ENCODE data around the gene FAM107B. TPM values are rescaled to one million over a fixed set of nuclear protein-coding genes. Genes with fewer than 3 reads are reported as not detected.
"Not testable (repeated sequence)": the region's sequence is repeated elsewhere in the genome, so short reads cannot be mapped to it uniquely, and the experiment has no call there.

Gene FAM107B
- total RNA-seq, 1 donor from 2014 or later: 82.8 TPM

DNA sequence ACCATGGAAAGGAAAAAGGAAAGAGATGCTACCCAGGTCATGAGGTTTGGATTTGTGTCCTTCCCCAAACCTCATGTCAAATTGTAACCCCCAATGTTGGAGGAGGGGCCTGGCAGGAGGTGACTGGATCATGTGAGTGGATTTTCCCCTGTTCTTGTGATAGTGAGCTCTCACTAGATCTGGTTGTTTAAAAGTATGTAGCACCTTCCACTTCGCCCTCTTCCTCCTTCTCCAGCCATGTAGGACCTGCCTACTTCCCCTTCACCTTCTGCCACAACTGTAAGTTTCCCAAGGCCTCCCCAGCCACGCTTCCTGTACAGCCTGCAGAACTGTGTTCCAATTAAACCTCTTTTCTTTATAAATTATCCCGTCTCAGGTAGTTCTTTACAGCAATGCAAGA, 113.9 kb downstream of the FAM107B start:
- no peak for DNase-seq

DNA sequence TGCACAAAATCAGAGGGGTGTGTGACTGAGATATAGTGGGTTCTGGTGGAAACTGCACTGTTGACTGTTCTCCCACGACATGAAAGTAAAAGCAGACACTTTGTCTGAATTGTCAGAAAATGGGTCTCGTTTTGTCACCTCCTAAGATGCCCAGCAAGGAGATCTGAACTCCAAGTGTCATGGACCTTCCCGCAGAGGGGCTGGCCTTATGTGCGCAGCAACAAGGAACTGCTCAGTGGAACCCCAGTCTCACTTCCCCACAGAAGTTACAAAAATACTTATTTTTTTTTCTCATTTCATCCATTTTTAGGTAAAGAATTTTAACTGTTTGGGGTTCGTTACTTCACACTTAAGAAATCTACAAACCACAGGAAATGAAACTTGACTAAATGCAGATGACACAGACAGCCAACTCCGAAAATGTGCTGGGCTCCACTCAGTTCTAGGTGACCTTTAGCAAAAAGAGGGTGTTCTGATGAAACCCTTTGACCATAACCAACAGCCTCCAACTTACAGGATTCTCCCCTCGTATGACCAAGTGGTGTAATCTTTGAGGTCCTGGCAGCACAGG, 115.0 kb downstream of the FAM107B start:
- DNase-seq: no peak

- not testable (repeated sequence) for DNase-seq
Measured at GRCh38 chr10:14659137-14659536, 115.6 kb downstream of the FAM107B start.

GRCh38 chr10:14658331-14659127, 116.2 kb downstream of the FAM107B start:
- no peak for DNase-seq

- no peak for DNase-seq
Measured at GRCh38 chr10:14656052-14656730, 118.5 kb downstream of the FAM107B start.

DNA sequence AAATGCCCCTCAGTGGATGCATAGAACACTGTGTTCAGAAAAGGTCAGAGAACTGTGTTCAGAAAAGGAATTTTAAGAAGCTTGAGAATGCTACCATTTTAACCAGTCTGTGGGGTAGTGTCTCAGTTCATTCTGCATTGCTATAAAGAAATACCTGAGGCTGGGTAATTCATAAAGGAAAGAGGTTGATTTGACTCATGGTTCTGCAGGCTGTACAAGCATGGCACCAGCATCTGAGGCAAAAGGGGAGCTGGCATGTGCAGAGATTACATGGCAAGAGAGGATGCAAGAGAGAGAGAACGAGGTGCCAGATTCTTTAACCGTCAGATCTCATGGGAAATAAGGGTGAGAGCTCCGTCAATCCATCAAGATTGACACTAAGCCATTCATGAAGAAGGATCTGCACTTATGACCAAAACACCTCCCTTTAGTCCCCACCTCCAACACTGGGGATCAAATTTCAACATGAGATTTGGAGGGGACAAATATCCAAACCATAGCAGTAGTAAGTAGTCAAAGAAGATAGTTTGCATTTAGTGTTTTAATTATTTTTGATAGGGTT, 119.8 kb downstream of the FAM107B start:
- DNase-seq: no peak

DNA sequence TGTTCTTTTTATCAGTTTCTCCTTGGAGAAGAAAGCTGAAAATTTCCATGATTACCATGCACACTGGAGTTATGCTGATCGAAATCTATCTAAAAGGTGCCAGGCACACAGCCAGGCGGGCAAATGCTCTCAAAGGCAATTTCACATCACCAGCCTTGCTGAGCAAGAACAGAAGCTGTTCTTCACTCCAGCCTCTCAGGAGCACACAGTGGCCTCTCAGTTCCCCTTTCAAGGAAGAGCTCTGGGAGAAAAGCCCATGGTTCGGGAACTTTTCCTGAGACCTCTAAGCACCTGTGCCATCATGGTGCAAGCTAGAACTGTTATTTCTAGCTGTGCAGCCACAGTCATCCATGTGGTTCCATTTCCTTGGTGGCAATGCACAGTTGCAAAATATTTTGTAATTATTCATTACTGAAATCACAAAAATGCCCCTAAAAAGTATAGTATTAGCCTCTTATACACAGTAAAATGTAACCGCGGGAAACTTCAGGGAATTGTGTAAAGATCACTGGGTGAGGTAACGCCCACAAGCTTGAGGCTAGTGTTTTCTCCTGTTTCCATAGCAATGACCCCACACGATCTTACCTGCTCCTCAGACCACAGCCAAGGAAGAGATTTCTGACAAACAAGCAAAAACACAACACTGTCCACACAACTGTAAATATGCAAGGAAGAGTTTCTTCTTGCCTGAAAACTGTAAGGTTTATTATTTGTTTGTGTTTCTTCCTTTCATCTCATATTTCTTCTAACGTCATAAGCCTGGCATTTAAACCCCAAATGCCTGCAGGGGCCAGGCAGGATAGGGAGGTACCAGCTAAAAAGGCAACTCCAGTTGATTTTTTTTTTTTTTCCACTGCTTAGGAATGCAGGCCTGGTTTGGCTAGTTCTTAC, 121.2 kb downstream of the FAM107B start:
- no peak for DNase-seq

DNA sequence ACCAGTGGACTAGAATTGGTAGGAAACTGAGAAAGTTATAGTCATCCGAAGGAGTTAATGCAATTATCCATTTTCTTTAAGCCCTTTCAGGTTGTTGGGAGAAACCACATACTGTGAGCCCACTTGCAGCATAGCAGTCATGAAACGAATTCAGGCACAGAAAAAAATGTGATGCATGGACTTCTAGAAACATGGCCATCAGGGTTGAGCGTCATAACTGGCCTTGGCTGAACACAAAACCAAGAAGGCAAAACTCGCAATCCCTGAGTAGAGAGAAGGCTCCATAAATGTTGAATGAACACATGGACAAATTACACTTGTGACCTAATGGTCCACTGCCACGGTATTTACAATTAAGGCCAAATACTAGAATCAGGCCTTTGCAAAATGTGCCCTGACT, 121.9 kb downstream of the FAM107B start:
- no peak for DNase-seq

- no peak for DNase-seq
Measured at GRCh38 chr10:14652067-14652466, 122.6 kb downstream of the FAM107B start.

- DNase-seq: no peak
Measured at GRCh38 chr10:14649739-14650138, 125.0 kb downstream of the FAM107B start.

DNA sequence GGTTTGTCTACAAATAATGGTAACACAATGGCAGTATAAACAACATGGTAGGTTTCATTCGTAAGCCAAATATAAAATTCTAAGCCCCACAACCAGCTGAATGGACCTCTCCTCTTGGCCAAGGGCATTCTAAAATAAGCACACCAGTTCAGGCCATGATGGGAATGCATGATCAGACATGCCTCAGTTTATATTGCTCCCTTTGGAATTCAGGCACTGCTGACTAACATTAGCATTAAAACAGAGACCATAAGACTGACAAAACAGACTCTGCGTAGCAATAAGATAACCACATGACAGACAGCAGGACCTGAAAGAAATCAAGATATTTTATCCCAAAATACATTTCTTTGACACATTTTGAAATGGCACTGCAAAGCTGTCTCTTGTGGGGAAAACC, 125.8 kb downstream of the FAM107B start:
- DNase-seq: no peak

DNA sequence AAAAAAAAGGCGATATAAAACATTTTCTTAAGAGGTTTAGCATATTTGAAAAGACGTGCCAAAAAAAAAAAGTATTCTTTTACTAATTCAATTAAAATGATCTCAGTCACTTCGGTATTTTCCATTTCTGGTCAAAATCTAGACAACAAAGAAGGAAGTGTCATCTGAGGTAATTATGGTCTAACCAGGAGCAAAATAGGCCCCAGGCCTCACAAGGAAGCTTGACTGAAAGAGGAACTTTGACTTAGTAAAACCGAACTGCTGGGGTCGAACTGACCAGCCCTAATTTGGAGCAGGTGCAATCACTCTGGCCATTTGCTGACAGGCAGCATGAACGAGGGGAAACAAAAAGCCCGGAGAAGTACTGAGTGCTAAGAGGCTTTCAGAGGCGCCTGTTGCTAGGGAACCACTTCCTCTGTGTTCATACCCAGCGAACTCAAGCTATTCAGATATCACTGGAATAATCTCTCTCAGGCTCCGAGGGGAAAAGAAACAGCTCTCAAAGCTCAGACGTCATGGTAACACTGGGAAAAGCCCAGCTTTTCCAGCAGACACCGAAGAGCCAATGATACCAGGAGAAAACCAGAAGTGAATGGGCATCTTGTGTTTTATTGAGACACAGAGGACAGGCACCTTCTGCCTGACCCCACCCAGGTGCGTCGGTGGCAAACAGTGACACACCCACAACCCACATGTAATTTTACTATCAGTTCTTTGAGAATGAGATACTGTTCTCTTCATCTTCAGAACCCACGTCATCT, 126.5 kb downstream of the FAM107B start:
- DNase-seq: peak; percentile 19

- no peak for DNase-seq
Measured at GRCh38 chr10:14645239-14645960, 129.3 kb downstream of the FAM107B start.

GRCh38 chr10:14639637-14640036, 135.1 kb downstream of the FAM107B start:
- DNase-seq: no peak

DNA sequence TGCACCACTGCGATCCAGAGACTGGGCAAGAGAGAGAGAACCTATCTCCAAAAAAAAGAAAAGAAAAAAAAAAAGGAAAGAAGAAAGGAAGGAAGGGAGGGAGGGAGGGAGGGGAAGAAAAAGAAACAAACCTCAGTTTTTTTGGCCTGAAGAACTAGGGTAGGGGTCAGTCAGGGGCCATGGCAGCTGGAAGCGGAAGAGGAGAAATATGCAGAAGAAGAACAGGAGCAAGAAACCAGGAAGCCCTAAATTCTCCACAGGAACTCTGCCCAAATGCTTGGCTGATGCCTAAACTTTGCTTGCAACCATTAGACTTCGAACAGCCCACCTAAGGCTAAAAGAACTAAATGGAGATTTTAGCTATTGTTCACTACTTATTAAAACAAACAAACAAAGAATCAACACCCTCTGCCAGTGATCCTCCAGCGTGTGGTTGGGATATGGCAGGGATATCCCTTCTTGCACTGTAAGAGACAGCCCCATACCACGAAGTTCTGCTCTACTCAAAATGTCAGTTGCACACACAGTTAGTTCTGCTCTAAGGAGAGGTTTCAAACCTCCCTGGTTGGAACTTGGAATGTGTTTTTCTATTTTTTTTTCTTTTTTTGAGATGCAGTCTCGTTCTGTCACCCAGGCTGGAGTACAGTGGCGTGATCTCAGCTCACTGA, 139.5 kb downstream of the FAM107B start:
- DNase-seq: no peak

DNA sequence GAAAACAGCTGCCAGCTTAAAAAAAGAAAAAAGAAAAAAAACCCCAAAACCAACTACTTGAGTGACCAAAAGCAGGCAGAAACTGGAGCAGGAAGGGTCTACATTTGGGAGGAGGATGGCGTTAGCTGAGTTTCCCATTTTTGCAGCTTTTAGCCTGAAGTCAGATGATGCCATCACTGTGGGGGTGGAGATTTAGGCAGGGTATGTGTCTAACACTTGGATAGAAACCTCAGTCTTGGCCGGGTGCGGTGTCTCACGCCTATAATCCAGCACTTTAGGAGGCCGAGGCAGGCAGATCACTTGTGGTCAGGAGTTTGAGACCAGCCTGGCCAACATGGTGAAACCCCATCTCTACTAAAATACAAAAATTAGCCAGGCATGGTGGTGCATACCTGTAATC, 140.1 kb downstream of the FAM107B start:
- DNase-seq: not testable (repeated sequence)

GRCh38 chr10:14625765-14626525, 148.8 kb downstream of the FAM107B start:
- no peak for DNase-seq

DNA sequence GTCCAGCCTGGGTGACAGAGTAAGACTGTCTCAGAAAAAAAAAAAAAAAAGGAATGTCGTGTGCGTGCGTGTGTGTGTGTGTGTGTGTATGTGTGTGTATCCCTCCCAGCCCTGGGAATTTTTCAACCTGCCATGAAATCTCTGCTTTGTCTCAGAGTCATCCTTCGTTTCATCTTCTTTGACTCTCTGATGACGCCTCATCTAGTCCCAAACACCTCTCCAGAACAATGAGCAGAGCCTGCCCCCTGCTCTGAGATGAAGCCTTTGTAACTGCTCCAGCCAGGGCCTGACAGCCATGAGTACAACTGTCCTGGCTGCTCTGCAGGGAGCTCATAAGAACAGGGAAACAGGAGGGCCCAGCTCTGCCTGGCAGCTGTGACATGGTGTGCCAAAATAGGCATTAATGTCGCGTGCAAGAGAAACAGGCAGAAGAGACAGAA, 149.5 kb downstream of the FAM107B start:
- DNase-seq: peak; percentile 14

GRCh38 chr10:14624600-14624999, 150.1 kb downstream of the FAM107B start:
- no peak for DNase-seq

Measured in occipital lobe (tissue), 2 donors.